Liver (tissue), 9 donors: ENCODE data around the gene NAPA. TPM values are rescaled to one million over a fixed set of nuclear protein-coding genes. Genes with fewer than 3 reads are reported as not detected.

ENCODE experiments used
- DNase-seq: peaks from one replicate; pipeline ENCODE4 v3.0.0-alpha.2; 2017; ENCODE audit warnings: low spot score
- H3K27ac ChIP-seq, 2 donors: one replicate each; pipeline ENCODE4 v1.7.0; 2013; ENCODE audit warnings: inconsistent platforms in 2 of 2, low read length in 2 of 2, control low read depth in 1 of 2, low read depth in 1 of 2, mild to moderate bottlenecking in 1 of 2
- H3K27me3 ChIP-seq, 4 donors: one replicate each; pipeline versions ENCODE4 v1.6.1 to v1.7.0; 2013; ENCODE audit warnings: low read length in 3 of 4, inconsistent platforms in 1 of 4, mild to moderate bottlenecking in 1 of 4, moderate library complexity in 1 of 4; ENCODE audit not compliant: control insufficient read depth in 4 of 4, insufficient read depth in 4 of 4
- H3K36me3 ChIP-seq, 4 donors: one replicate each; pipeline versions ENCODE4 v1.6.1 to v1.7.0; 2013; ENCODE audit warnings: low read length in 3 of 4, mild to moderate bottlenecking in 3 of 4, low read depth in 1 of 4, moderate library complexity in 1 of 4; ENCODE audit not compliant: control insufficient read depth in 4 of 4, insufficient read depth in 3 of 4
- H3K4me1 ChIP-seq, 4 donors: one replicate each; pipeline versions ENCODE4 v1.6.1 to v1.7.0; 2013; ENCODE audit warnings: low read length in 3 of 4, mild to moderate bottlenecking in 3 of 4, moderate library complexity in 1 of 4; ENCODE audit not compliant: control insufficient read depth in 4 of 4, insufficient read depth in 4 of 4
- H3K4me3 ChIP-seq, 3 donors: one replicate each; pipeline versions ENCODE4 v1.6.1 to v1.7.0; 2013; ENCODE audit warnings: low read length in 3 of 3, control low read depth in 1 of 3, low read depth in 1 of 3, mild to moderate bottlenecking in 1 of 3
- H3K9ac ChIP-seq, 2 donors: one replicate each; pipeline ENCODE4 v1.7.0; 2013; ENCODE audit warnings: low read length in 2 of 2, mild to moderate bottlenecking in 2 of 2, moderate library complexity in 2 of 2, control low read depth in 1 of 2, low read depth in 1 of 2
- H3K9me3 ChIP-seq, 4 donors: one replicate each; pipeline versions ENCODE4 v1.6.1 to v1.7.0; 2013; ENCODE audit warnings: low read length in 3 of 4; ENCODE audit not compliant: control insufficient read depth in 4 of 4
- ATF3 ChIP-seq: IDR thresholded peaks from 2 replicates; pipeline ENCODE4 v1.6.1; 2016; ENCODE audit warnings: antibody characterized with exemption
- CTCF ChIP-seq: fragments of 150-350 bp; IDR thresholded peaks from 2 replicates; pipeline ENCODE4 v1.5.1; 2017; ENCODE audit warnings: improper control_type of control experiment, low read depth, low read length; ENCODE audit not compliant: missing input control
- EGR1 ChIP-seq, 2 donors: IDR thresholded peaks; 2 replicates each; pipeline ENCODE4 v1.6.1; 2016 to 2018; ENCODE audit warnings: antibody characterized with exemption in 2 of 2, low read depth in 2 of 2
- FOXA1 ChIP-seq: IDR thresholded peaks from 2 replicates; pipeline ENCODE4 v1.6.1; 2016; ENCODE audit warnings: antibody characterized with exemption
- FOXA2 ChIP-seq: IDR thresholded peaks from 2 replicates; pipeline ENCODE4 v1.6.1; 2016; ENCODE audit warnings: antibody characterized with exemption
- GABPA ChIP-seq, 2 donors: IDR thresholded peaks in 1 of 2; conservative IDR thresholded peaks in 1 of 2; 2 replicates each; pipeline ENCODE4 v1.6.1; 2016; ENCODE audit warnings: antibody characterized with exemption in 2 of 2, mild to moderate bottlenecking in 1 of 2, moderate library complexity in 1 of 2
- HNF4A ChIP-seq, 2 donors: conservative IDR thresholded peaks; 2 replicates each; pipeline ENCODE4 v1.6.1; 2016; ENCODE audit warnings: antibody characterized with exemption in 2 of 2, mild to moderate bottlenecking in 2 of 2
- HNF4G ChIP-seq: IDR thresholded peaks from 2 replicates; pipeline ENCODE4 v1.6.1; 2016; ENCODE audit warnings: antibody characterized with exemption
- JUND ChIP-seq, 2 donors: IDR thresholded peaks; 2 replicates each; pipeline ENCODE4 v1.6.1; 2016; ENCODE audit warnings: antibody characterized with exemption in 2 of 2
- MAX ChIP-seq: IDR thresholded peaks from 2 replicates; pipeline ENCODE4 v1.6.1; 2016; ENCODE audit warnings: antibody characterized with exemption
- NR2F2 ChIP-seq: IDR thresholded peaks from 2 replicates; pipeline ENCODE4 v1.6.1; 2016; ENCODE audit warnings: antibody characterized with exemption
- RAD21 ChIP-seq, 2 donors: IDR thresholded peaks; 2 replicates each; pipeline ENCODE4 v1.6.1; 2016; ENCODE audit warnings: antibody characterized with exemption in 2 of 2, mild to moderate bottlenecking in 2 of 2
- RXRA ChIP-seq, 2 donors: IDR thresholded peaks; 2 replicates each; pipeline ENCODE4 v1.6.1; 2017 to 2018; ENCODE audit warnings: antibody characterized with exemption in 2 of 2, mild to moderate bottlenecking in 1 of 2
- SP1 ChIP-seq: IDR thresholded peaks from 2 replicates; pipeline ENCODE4 v1.6.1; 2018; ENCODE audit warnings: antibody characterized with exemption, mild to moderate bottlenecking
- TAF1 ChIP-seq: conservative IDR thresholded peaks from 2 replicates; pipeline ENCODE4 v1.6.1; 2016; ENCODE audit warnings: antibody characterized with exemption, mild to moderate bottlenecking
- YY1 ChIP-seq: IDR thresholded peaks from 2 replicates; pipeline ENCODE4 v1.6.1; 2016; ENCODE audit warnings: antibody characterized with exemption, mild to moderate bottlenecking
- ZBTB33 ChIP-seq: IDR thresholded peaks from 2 replicates; pipeline ENCODE4 v1.6.1; 2016; ENCODE audit warnings: antibody characterized with exemption
- WGBS: extraction: QIAGEN DNeasy Blood & Tissue Kit; methylation state at CpG from one replicate; pipeline ENCODE4 v1.1.7; 2013; 5-methylcytosine and 5-hydroxymethylcytosine counted together
- polyA plus RNA-seq, 2 donors: library from polyadenylated mRNA; stranded (reverse) in 1 of 2; unstranded in 1 of 2; fragments of 200-250 nt in 1 of 2; fragments of >200 nt in 1 of 2; fragmentation: Nextera tagmentation in 1 of 2; extraction: Ambion mirVana in 1 of 2; gene quantifications; one replicate each; pipeline versions ENCODE4 v1.2.1 to v1.2.3, GENCODE V29; 2013 to 2015
- total RNA-seq, 2 donors: library from RNA; depleted of rRNA; stranded (reverse); fragments of >200 nt; gene quantifications; one replicate each; pipeline ENCODE4 v1.2.3, GENCODE V29; 2014
- donor health status: healthy.
- donor health status: healthy.
- donor health status: healthy.
- donor health status: healthy.
- donor health status: healthy.

Gene NAPA
- total and polyA plus RNA-seq, 4 donors = 73.4 to 132 (median 120) TPM

- no peak overlapping the region for H3K9ac ChIP-seq
- H3K36me3 ChIP-seq = peaks cover 0 to 3% (median 0%) of the 10 kb centered on the region in 4 donors
- DNase-seq = no peak
- H3K27me3 ChIP-seq = peaks cover 0 to 3% (median 0%) of the 10 kb centered on the region in 4 donors
- no peak overlapping the region for H3K27ac ChIP-seq
- no peak overlapping the region for H3K4me3 ChIP-seq
- H3K9me3 ChIP-seq = no peaks in the 10 kb centered on the region
- no peak for TF ChIP-seq HNF4G
- TF ChIP-seq FOXA2 = no peak
- TF ChIP-seq RAD21 (IDR thresholded peaks at IDR 0.05) = no peak
- no peak for TF ChIP-seq NR2F2
- no peak for TF ChIP-seq ATF3
- TF ChIP-seq SP1 = no peak
- TF ChIP-seq JUND (IDR thresholded peaks at IDR 0.05) = no peak
- no peak for TF ChIP-seq GABPA (IDR thresholded peaks at IDR 0.05 in 1 of 2, conservative IDR thresholded peaks at IDR 0.05 in 1 of 2)
- no peak for TF ChIP-seq HNF4A (conservative IDR thresholded peaks at IDR 0.05)
- TF ChIP-seq FOXA1 = no peak
- TF ChIP-seq EGR1 (IDR thresholded peaks at IDR 0.05; ENCODE audit: low read depth in 2 of 2) = no peak
- no peak for TF ChIP-seq ZBTB33
- no peak for TF ChIP-seq MAX
- no peak for TF ChIP-seq YY1
- TF ChIP-seq CTCF = no peak
- TF ChIP-seq TAF1 = no peak
- no peak for TF ChIP-seq RXRA (IDR thresholded peaks at IDR 0.05)
- WGBS = 91% methylated on average over 17 of the region's 17 CpGs
- peaks cover 0 to 4% (median 0%) of the 10 kb centered on the region in 4 donors for H3K4me1 ChIP-seq
Measured at GRCh38 chr19:47476438-47476972, 38.4 kb downstream of the NAPA start.

- WGBS = 89% methylated on average over 9 of the region's 9 CpGs
- no peak for DNase-seq
- TF ChIP-seq EGR1 (IDR thresholded peaks at IDR 0.05; ENCODE audit: low read depth in 2 of 2) (no peak), MAX (no peak), JUND (IDR thresholded peaks at IDR 0.05) (no peak), RAD21 (IDR thresholded peaks at IDR 0.05) (no peak), HNF4G (no peak), GABPA (IDR thresholded peaks at IDR 0.05 in 1 of 2, conservative IDR thresholded peaks at IDR 0.05 in 1 of 2) (no peak), TAF1 (no peak), NR2F2 (no peak)
- Histone ChIP-seq H3K27ac (no peak overlapping the region), H3K9me3 (no peaks in the 10 kb centered on the region), H3K9ac (no peak overlapping the region), H3K4me3 (no peak overlapping the region), H3K4me1 (peaks cover 0 to 4% (median 0%) of the 10 kb centered on the region in 4 donors), H3K36me3 (peaks cover 0 to 3% (median 0%) of the 10 kb centered on the region in 4 donors), H3K27me3 (peaks cover 0 to 3% (median 0%) of the 10 kb centered on the region in 4 donors)
Measured at GRCh38 chr19:47475465-47475864, 39.4 kb downstream of the NAPA start.
